GM18526 (cell line): ENCODE data around the gene CECR2.

Source experiments
- POLR2A ChIP-seq: IDR thresholded peaks from 3 replicates; pipeline ENCODE4 v1.6.1; 2011; ENCODE audit not compliant: insufficient read length; ENCODE audit errors: extremely low read depth

CECR2 gene

GRCh38 chr22:17581631-17582030, 212.4 kb downstream of the CECR2 start:
- TF ChIP-seq POLR2A = no peak

GRCh38 chr22:17583151-17583550, 213.9 kb downstream of the CECR2 start:
- no peak for TF ChIP-seq POLR2A

- TF ChIP-seq POLR2A = no peak
Measured at GRCh38 chr22:17586831-17587440, 217.7 kb downstream of the CECR2 start.

GRCh38 chr22:17587629-17588028, 218.4 kb downstream of the CECR2 start:
- TF ChIP-seq POLR2A = no peak

GRCh38 chr22:17588606-17589005, 219.3 kb downstream of the CECR2 start:
- no peak for TF ChIP-seq POLR2A

GRCh38 chr22:17589810-17590375, 220.6 kb downstream of the CECR2 start:
- no peak for TF ChIP-seq POLR2A

- TF ChIP-seq POLR2A = no peak
Measured at GRCh38 chr22:17590586-17590985, 221.3 kb downstream of the CECR2 start.

GRCh38 chr22:17592201-17592600, 222.9 kb downstream of the CECR2 start:
- no peak for TF ChIP-seq POLR2A

- no peak for TF ChIP-seq POLR2A
Measured at GRCh38 chr22:17596226-17596625, 227.0 kb downstream of the CECR2 start.

GRCh38 chr22:17597217-17597616, 228.0 kb downstream of the CECR2 start:
- TF ChIP-seq POLR2A = no peak

- TF ChIP-seq POLR2A = no peak
Measured at GRCh38 chr22:17598318-17598717, 229.1 kb downstream of the CECR2 start.

- no peak for TF ChIP-seq POLR2A
Measured at GRCh38 chr22:17601031-17601430, 231.8 kb downstream of the CECR2 start.

GRCh38 chr22:17603668-17604067, 234.4 kb downstream of the CECR2 start:
- TF ChIP-seq POLR2A = no peak

- TF ChIP-seq POLR2A = no peak
Measured at GRCh38 chr22:17606496-17606895, 237.2 kb downstream of the CECR2 start.
